WTC11 (cell line): ENCODE results near the gene RIPK1.
"Not testable (repeated sequence)": the region's sequence is repeated elsewhere in the genome, so short reads cannot be mapped to it uniquely, and the experiment has no call there.

ENCODE experiments used
- CREM ChIP-seq: sonication (generic); formaldehyde crosslinking; IDR thresholded peaks from 2 replicates; pipeline ENCODE4 v1.8.1; 2022; ENCODE audit warnings: mild to moderate bottlenecking, missing genetic modification reagents, moderate library complexity
- CTCF ChIP-seq: fragments of 200-600 bp; IDR thresholded peaks from 2 replicates; pipeline ENCODE4 v1.8.0; 2022; ENCODE audit warnings: antibody characterized with exemption
- ELF4 ChIP-seq: sonication (generic); formaldehyde crosslinking; IDR thresholded peaks from 2 replicates; pipeline ENCODE4 v1.8.1; 2022; ENCODE audit warnings: low read depth, mild to moderate bottlenecking, moderate library complexity, missing genetic modification reagents
- JUN ChIP-seq: sonication (generic); formaldehyde crosslinking; IDR thresholded peaks from 2 replicates; pipeline ENCODE4 v1.8.0; 2023; ENCODE audit warnings: mild to moderate bottlenecking, missing genetic modification reagents
- PRRX2 ChIP-seq: fragments of 250-450 bp; sonication (Bioruptor Pico); IDR thresholded peaks from 2 replicates; pipeline ENCODE4 v1.8.0; 2021; ENCODE audit warnings: mild to moderate bottlenecking
- RELA ChIP-seq: sonication (generic); formaldehyde crosslinking; IDR thresholded peaks from 2 replicates; pipeline ENCODE4 v1.8.1; 2022; ENCODE audit warnings: missing genetic modification reagents, mild to moderate bottlenecking, borderline replicate concordance
- ZNF121 ChIP-seq: sonication (generic); formaldehyde crosslinking; IDR thresholded peaks from 2 replicates; pipeline ENCODE4 v1.8.0; 2023; ENCODE audit warnings: missing genetic modification reagents
- TF ChIP-seq, protein P1 (sequence below): sonication (generic); formaldehyde crosslinking; IDR thresholded peaks from 2 replicates; pipeline ENCODE4 v1.8.1; 2023; ENCODE audit warnings: mild to moderate bottlenecking, moderate library complexity, missing genetic modification reagents
- TF ChIP-seq, protein P2 (sequence below): sonication (generic); formaldehyde crosslinking; IDR thresholded peaks from 2 replicates; pipeline ENCODE4 v1.8.1; 2022; ENCODE audit warnings: low read depth, mild to moderate bottlenecking, moderate library complexity, missing genetic modification reagents, borderline replicate concordance

DNA sequence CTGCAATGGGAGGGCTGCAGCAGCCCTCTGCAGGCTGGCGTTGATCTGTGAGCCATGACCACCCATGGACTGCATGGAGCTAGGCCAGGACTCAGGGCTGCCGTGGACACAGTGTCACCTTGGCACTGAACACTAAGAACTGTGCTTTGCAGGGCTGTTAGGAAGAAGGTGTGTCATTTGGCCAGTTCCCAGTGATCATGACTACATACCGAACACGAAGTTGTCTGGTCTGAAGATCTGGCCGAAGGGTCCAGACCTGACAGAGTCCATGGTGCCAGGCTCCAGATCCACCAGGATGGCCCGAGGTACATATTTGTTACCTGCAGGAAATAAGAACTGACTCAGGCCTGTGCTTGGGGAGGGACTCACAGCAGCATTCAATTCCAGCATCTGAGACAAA is 87.1 kb downstream of the RIPK1 start:
- not testable (repeated sequence) for TF ChIP-seq RELA; CTCF; ELF4; ZNF121 (CRISPR knock-in tag); PRRX2 (CRISPR knock-in tag); JUN; CREM (CRISPR knock-in tag)
- TF ChIP-seq, protein P1, sequence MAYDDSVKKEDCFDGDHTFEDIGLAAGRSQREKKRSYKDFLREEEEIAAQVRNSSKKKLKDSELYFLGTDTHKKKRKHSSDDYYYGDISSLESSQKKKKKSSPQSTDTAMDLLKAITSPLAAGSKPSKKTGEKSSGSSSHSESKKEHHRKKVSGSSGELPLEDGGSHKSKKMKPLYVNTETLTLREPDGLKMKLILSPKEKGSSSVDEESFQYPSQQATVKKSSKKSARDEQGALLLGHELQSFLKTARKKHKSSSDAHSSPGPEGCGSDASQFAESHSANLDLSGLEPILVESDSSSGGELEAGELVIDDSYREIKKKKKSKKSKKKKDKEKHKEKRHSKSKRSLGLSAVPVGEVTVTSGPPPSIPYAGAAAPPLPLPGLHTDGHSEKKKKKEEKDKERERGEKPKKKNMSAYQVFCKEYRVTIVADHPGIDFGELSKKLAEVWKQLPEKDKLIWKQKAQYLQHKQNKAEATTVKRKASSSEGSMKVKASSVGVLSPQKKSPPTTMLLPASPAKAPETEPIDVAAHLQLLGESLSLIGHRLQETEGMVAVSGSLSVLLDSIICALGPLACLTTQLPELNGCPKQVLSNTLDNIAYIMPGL (CRISPR knock-in tag), result not testable (repeated sequence)
- TF ChIP-seq, protein P2, sequence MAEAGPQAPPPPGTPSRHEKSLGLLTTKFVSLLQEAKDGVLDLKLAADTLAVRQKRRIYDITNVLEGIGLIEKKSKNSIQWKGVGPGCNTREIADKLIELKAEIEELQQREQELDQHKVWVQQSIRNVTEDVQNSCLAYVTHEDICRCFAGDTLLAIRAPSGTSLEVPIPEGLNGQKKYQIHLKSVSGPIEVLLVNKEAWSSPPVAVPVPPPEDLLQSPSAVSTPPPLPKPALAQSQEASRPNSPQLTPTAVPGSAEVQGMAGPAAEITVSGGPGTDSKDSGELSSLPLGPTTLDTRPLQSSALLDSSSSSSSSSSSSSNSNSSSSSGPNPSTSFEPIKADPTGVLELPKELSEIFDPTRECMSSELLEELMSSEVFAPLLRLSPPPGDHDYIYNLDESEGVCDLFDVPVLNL (CRISPR knock-in tag), result not testable (repeated sequence)
